HFF-Myc (cell line): ENCODE results near the gene MLXIPL.
A peak's percentile ranks its signal among the peaks of the same experiment; 100 is the strongest.
"Not testable (repeated sequence)": the region's sequence is repeated elsewhere in the genome, so short reads cannot be mapped to it uniquely, and the experiment has no call there.

Experiments used
- DNase-seq: peaks from one replicate; pipeline ENCODE4 v3.0.0-alpha.2; 2011; ENCODE audit warnings: low read depth; ENCODE audit errors: extremely low read depth
- H3K4me3 ChIP-seq: replicated peaks from 2 replicates; pipeline ENCODE4 v1.5.1; 2011; ENCODE audit warnings: low read depth, mild to moderate bottlenecking, control low read depth, low read length
- TF ChIP-seq, protein P1 (sequence below): IDR thresholded peaks from 2 replicates; pipeline ENCODE4 v1.5.1; 2012; ENCODE audit warnings: mild to moderate bottlenecking, low read depth, low read length, control low read depth; ENCODE audit errors: missing control alignments

Gene MLXIPL

DNA sequence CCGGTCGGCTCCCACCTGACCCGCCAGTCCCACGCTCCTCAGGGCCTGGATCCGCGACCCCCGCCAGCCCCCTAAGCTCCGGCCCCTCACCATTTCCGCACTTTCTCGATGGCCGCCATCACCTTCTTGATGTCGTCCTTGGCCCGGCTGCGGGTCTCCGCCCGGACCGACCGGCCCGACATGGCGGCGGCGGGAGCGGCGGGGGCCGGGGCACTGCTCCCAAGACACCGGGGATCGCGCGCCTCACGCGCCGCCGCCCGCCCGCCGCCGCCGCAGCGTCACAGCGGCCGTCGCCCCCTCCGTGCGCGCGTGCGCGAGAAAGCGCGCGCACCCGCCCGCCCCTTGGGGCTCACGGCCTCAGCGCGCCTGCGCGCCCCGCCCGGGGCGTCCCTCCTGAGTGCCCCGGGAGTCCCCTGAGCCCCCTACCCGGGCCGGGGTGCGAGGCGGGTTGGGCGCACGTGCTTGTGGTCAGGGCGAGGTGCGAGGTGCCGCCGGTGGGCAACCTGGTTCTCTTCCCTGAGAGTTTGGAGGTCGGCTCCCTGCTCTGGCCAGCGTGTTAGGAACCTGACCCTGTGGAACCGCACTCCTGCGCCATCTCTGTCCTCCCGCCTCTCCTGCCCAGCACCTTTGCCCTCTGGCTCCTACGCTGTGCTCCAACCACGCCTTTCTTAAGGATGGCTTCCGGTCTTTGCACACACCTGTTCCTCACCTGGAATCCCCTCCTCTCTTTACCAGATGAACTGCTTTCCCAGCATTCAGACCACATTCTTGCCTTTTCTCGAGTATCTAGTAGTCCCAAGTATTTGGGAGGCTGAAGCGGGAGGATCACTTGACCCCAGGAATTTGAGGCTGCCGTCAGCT, 66.7 kb downstream of the MLXIPL start, which contains the start of gene BCL7B:
BCL7B (minus strand) TSS at position 294 of the 861 bp plus-strand sequence; CDS start at position 182, 112 bp downstream.
- H3K4me3 ChIP-seq: peak within 1 kb of the TSS; percentile 76
- no peak for DNase-seq
- TF ChIP-seq, protein P1, sequence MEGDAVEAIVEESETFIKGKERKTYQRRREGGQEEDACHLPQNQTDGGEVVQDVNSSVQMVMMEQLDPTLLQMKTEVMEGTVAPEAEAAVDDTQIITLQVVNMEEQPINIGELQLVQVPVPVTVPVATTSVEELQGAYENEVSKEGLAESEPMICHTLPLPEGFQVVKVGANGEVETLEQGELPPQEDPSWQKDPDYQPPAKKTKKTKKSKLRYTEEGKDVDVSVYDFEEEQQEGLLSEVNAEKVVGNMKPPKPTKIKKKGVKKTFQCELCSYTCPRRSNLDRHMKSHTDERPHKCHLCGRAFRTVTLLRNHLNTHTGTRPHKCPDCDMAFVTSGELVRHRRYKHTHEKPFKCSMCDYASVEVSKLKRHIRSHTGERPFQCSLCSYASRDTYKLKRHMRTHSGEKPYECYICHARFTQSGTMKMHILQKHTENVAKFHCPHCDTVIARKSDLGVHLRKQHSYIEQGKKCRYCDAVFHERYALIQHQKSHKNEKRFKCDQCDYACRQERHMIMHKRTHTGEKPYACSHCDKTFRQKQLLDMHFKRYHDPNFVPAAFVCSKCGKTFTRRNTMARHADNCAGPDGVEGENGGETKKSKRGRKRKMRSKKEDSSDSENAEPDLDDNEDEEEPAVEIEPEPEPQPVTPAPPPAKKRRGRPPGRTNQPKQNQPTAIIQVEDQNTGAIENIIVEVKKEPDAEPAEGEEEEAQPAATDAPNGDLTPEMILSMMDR: no peak

DNA sequence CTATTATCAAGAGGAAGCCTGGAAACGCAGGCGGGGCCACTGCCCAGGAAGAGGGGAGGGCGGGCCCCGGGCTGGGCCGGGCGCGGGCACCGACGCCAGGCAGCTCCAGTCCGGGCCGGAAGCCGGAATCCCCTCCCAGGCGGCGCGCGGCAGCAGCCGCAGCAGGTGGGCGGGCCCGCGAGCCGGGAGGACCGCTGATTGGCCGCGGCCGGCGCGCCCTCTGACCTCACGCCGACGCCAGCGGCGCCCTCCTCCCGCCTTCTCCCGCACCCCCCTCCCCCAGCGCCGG, 67.3 kb downstream of the MLXIPL start:
- H3K4me3 ChIP-seq: peak overlapping the region; percentile 76
- DNase-seq: peak; percentile 66
- TF ChIP-seq, protein P1: no peak

GRCh38 chr7:73556208-73557107, 67.9 kb downstream of the MLXIPL start:
- TF ChIP-seq, protein P1: no peak
- no peak for DNase-seq
- H3K4me3 ChIP-seq: peak overlapping the region; percentile 76

DNA sequence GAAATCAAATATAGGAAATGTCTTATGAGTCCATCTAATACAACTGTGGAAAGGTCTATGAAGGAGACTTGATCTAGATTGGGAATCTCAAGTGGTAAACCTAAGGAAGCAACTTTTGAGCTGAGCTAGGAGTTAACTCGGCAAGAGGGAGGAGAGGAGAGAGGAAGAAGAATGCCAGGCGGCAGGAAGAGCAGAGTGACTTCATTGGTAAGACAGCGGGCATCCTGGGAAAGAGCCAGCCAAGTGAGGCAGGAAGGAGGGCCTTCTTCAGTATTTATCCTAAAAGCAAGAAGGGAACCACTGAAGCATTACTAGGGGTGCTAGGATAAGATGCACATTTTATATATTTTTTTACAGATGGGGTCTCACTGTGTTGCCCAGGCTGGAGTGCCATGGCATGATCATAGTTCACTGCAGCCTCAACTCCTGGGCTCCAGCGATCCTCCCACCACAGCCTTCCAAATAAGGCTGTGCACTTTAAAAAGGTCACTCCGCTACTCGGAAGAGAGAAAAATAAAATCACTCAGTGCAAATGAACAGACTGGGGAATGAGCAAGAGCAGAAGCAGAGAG, 68.8 kb downstream of the MLXIPL start:
- H3K4me3 ChIP-seq: peak overlapping the region; percentile 76
- TF ChIP-seq, protein P1: no peak
- DNase-seq: no peak

DNA sequence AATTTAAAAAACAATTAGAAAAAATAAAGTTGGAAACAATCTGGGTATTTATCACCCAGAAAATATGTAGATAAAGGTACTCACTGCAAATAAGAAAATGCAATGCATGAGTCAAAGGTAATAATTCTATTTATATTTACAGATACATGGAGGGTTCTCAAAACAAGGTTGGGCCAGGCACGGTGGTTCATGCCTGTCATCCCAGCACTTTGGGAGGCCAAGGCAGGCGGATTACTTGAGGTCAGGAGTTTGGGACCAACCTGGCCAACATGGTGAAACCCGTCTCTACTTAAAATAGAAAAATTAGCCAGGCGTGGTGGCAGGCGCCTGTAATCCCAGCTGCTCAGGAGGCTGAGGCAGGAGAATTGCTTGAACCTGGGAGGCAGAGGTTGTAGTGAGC, 74.2 kb downstream of the MLXIPL start:
- not testable (repeated sequence) for DNase-seq, H3K4me3 ChIP-seq

DNA sequence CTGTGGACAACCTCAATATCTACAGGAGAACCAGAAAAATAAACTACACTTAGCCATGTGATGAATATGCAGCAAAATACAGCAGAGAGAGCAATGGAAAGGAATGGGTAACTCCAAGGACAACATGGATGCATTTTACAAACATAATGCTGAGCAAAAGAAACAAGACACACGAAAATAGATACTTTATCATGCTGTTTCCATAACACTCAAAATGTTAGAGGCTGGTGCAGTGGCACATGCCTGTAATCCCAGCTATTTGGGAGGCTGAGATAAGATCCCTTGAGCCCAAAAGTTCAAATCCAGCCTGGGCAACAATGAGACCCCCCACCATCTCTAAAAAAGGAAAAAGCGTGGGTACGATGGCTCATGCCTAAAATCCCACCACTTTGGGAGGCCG, 75.1 kb downstream of the MLXIPL start:
- DNase-seq: no peak
- TF ChIP-seq, protein P1: no peak
- no peak overlapping the region for H3K4me3 ChIP-seq

GRCh38 chr7:73547841-73548240, 76.5 kb downstream of the MLXIPL start:
- TF ChIP-seq, protein P1: no peak
- no peak overlapping the region for H3K4me3 ChIP-seq
- no peak for DNase-seq
